PC-9 (cell line): ENCODE data around the gene IL20. TPM values are rescaled to one million over a fixed set of nuclear protein-coding genes. Genes with fewer than 3 reads are reported as not detected.

Experiments
- BruUV-seq: library from RNA; stranded (reverse); fragments of 400-500 nt; replicated peaks from 2 replicates; lab custom pipeline; 2021; lab: Mats Ljungman, UMichigan
- CTCF ChIA-PET: fragments of 300-600 bp; sonication (Branson Sonifier 250); formaldehyde crosslinking; loops from one replicate; lab custom pipeline; 2022; ENCODE audit warnings: antibody characterized with exemption; lab: Charles Lee
- POLR2A ChIA-PET: fragments of 300-600 bp; sonication (Branson Sonifier 250); formaldehyde crosslinking; loops from one replicate; lab custom pipeline; 2022; ENCODE audit warnings: antibody characterized with exemption; ENCODE audit not compliant: unreplicated experiment; lab: Charles Lee
- DNase-seq, 2 experiments: peaks; one replicate each; pipeline versions ENCODE4 v3.0.0 to v3.0.0-alpha.2; 2015 to 2022; ENCODE audit warnings: mixed read lengths in 1 of 2
- H2AFZ ChIP-seq: fragments of 200-600 bp; sonication (generic); 2 replicates; pipeline ENCODE4 v1.8.1; 2017; ENCODE audit warnings: antibody characterized with exemption
- H3F3A ChIP-seq: fragments of 200-600 bp; sonication (generic); 2 replicates; pipeline ENCODE4 v1.8.1; 2017; ENCODE audit warnings: antibody characterized with exemption, mild to moderate bottlenecking, low read depth; ENCODE audit not compliant: insufficient read depth
- H3K27ac ChIP-seq: fragments of 200-600 bp; sonication (generic); 2 replicates; pipeline ENCODE4 v1.6.1; 2016; ENCODE audit warnings: mixed run types
- H3K27me3 ChIP-seq: fragments of 200-600 bp; sonication (generic); 2 replicates; pipeline ENCODE4 v1.6.1; 2016; ENCODE audit warnings: low read depth, mixed run types; ENCODE audit not compliant: insufficient read depth
- H3K36me3 ChIP-seq: fragments of 200-600 bp; sonication (generic); 2 replicates; pipeline ENCODE4 v1.6.1; 2016; ENCODE audit warnings: low read depth, mixed run types
- H3K4me1 ChIP-seq: fragments of 200-600 bp; sonication (generic); replicated peaks from 2 replicates; pipeline ENCODE4 v1.6.1; 2016; ENCODE audit warnings: mixed run types; ENCODE audit not compliant: insufficient read depth
- H3K4me2 ChIP-seq: fragments of 200-600 bp; sonication (generic); 2 replicates; pipeline ENCODE4 v1.6.1; 2017; ENCODE audit warnings: mixed run types
- H3K4me3 ChIP-seq: fragments of 200-600 bp; sonication (generic); 2 replicates; pipeline ENCODE4 v1.6.1; 2016; ENCODE audit warnings: mixed run types
- H3K79me2 ChIP-seq: fragments of 200-600 bp; sonication (generic); 2 replicates; pipeline ENCODE4 v1.6.1; 2017; ENCODE audit warnings: low read depth, mixed run types
- H3K9me2 ChIP-seq: fragments of 200-600 bp; sonication (generic); 2 replicates; pipeline ENCODE4 v1.8.1; 2017; ENCODE audit warnings: mild to moderate bottlenecking; ENCODE audit not compliant: insufficient read depth
- H3K9me3 ChIP-seq: fragments of 200-600 bp; sonication (generic); 2 replicates; pipeline ENCODE4 v1.8.1; 2016; ENCODE audit warnings: low read depth; ENCODE audit not compliant: insufficient read depth
- H4K20me1 ChIP-seq: fragments of 200-600 bp; sonication (generic); 2 replicates; pipeline ENCODE4 v1.8.1; 2017; ENCODE audit not compliant: insufficient read depth
- CTCF ChIP-seq: fragments of 200-600 bp; sonication (generic); conservative IDR thresholded peaks from 2 replicates; pipeline ENCODE4 v1.6.1; 2017; ENCODE audit warnings: mixed run types, antibody characterized with exemption, mild to moderate bottlenecking, moderate library complexity
- EZH2 ChIP-seq: fragments of 200-600 bp; sonication (generic); IDR thresholded peaks from 2 replicates; pipeline ENCODE4 v1.8.0; 2017; ENCODE audit warnings: antibody characterized with exemption, low read depth
- intact Hi-C: fragments of 100-400 bp; cut with micrococcal nuclease; formaldehyde crosslinking; loops from one replicate; pipeline ENCODE4 v1.10.0; 2022; ENCODE audit not compliant: unreplicated experiment
- total RNA-seq: library from RNA; stranded (reverse); gene quantifications from 2 replicates; pipeline ENCODE4 v1.2.3, GENCODE V29; 2021

IL20 gene
- total RNA-seq, 1 experiment from 2014 or later, result not detected

GRCh38 chr1:206836111-206836510, 29.3 kb upstream of the IL20 start:
- Histone ChIP-seq H3K9me3 (no peaks in the 10 kb centered on the region), H3K79me2 (no peaks in the 10 kb centered on the region), H3K4me2 (no peak overlapping the region), H3K9me2 (no peaks in the 10 kb centered on the region), H3K36me3 (no peaks in the 10 kb centered on the region), H3F3A (no peaks in the 10 kb centered on the region), H2AFZ (no peak overlapping the region), H4K20me1 (no peaks in the 10 kb centered on the region), H3K27me3 (peaks cover 21% of the 10 kb centered on the region; the same call in 1 of the 2 replicates), H3K4me1 (no peaks in the 10 kb centered on the region), H3K4me3 (no peak overlapping the region), H3K27ac (no peak overlapping the region)
- intact Hi-C loops, result no loop called here
- TF ChIP-seq CTCF (no peak), EZH2 (no peak)
- ChIA-PET CTCF (no interaction called here), POLR2A (no interaction called here)
- BruUV-seq, result no TSS peak
- DNase-seq, result no peak

- H3F3A ChIP-seq, result no peaks in the 10 kb centered on the region
- H3K4me2 ChIP-seq, result no peak overlapping the region
- H3K4me3 ChIP-seq, result no peak overlapping the region
- DNase-seq, result no peak
- ChIA-PET CTCF (no interaction called here), POLR2A (no interaction called here)
- no peaks in the 10 kb centered on the region for H3K4me1 ChIP-seq
- intact Hi-C loops, result no loop called here
- TF ChIP-seq CTCF, result no peak
- no peak for TF ChIP-seq EZH2
- H3K27me3 ChIP-seq, result peaks cover 29% of the 10 kb centered on the region; the same call in 1 of the 2 replicates
- BruUV-seq, result no TSS peak
- H3K79me2 ChIP-seq, result no peaks in the 10 kb centered on the region
- no peaks in the 10 kb centered on the region for H4K20me1 ChIP-seq
- H2AFZ ChIP-seq, result no peak overlapping the region
- no peak overlapping the region for H3K27ac ChIP-seq
- H3K9me3 ChIP-seq, result no peaks in the 10 kb centered on the region
- no peaks in the 10 kb centered on the region for H3K36me3 ChIP-seq
- no peaks in the 10 kb centered on the region for H3K9me2 ChIP-seq
Measured at GRCh38 chr1:206839006-206839560, 26.3 kb upstream of the IL20 start.

GRCh38 chr1:206839857-206840256, 25.6 kb upstream of the IL20 start:
- no peaks in the 10 kb centered on the region for H4K20me1 ChIP-seq
- no peaks in the 10 kb centered on the region for H3F3A ChIP-seq
- intact Hi-C loops, result no loop called here
- ChIA-PET POLR2A (no interaction called here), CTCF (no interaction called here)
- no peak overlapping the region for H2AFZ ChIP-seq
- H3K79me2 ChIP-seq, result no peaks in the 10 kb centered on the region
- no peaks in the 10 kb centered on the region for H3K9me2 ChIP-seq
- H3K36me3 ChIP-seq, result no peaks in the 10 kb centered on the region
- TF ChIP-seq EZH2 (no peak), CTCF (no peak)
- H3K27me3 ChIP-seq, result peaks cover 29% of the 10 kb centered on the region; the same call in 1 of the 2 replicates
- no peak for DNase-seq
- no peaks in the 10 kb centered on the region for H3K9me3 ChIP-seq
- BruUV-seq, result no TSS peak
- no peaks in the 10 kb centered on the region for H3K4me1 ChIP-seq
- no peak overlapping the region for H3K27ac ChIP-seq
- H3K4me2 ChIP-seq, result no peak overlapping the region
- H3K4me3 ChIP-seq, result no peak overlapping the region
